Activated naive CD4-positive, alpha-beta T cell treated with anti-CD3 and anti-CD28 coated beads, Interleukin-2, amount 50 U/mL, for 24 hours (primary cell): ENCODE data around the gene IQCH.
"Not testable (repeated sequence)": the region's sequence is repeated elsewhere in the genome, so short reads cannot be mapped to it uniquely, and the experiment has no call there.

Experiments used
- H3K27ac Mint-ChIP-seq: one replicate; pipeline ENCODE4 v1.8.0; 2021; ENCODE audit warnings: mild to moderate bottlenecking, mixed read lengths
- H3K27me3 Mint-ChIP-seq: one replicate; pipeline ENCODE4 v1.8.0; 2021; ENCODE audit warnings: mixed read lengths
- H3K36me3 Mint-ChIP-seq: one replicate; pipeline ENCODE4 v1.8.0; 2021; ENCODE audit warnings: mixed read lengths
- H3K4me1 Mint-ChIP-seq: one replicate; pipeline ENCODE4 v1.8.0; 2021; ENCODE audit warnings: mixed read lengths
- H3K4me3 Mint-ChIP-seq: one replicate; pipeline ENCODE4 v1.8.0; 2021; ENCODE audit warnings: mild to moderate bottlenecking, mixed read lengths
- H3K9me3 Mint-ChIP-seq: one replicate; pipeline ENCODE4 v1.8.0; 2021; ENCODE audit warnings: mixed read lengths

The IQCH gene

DNA sequence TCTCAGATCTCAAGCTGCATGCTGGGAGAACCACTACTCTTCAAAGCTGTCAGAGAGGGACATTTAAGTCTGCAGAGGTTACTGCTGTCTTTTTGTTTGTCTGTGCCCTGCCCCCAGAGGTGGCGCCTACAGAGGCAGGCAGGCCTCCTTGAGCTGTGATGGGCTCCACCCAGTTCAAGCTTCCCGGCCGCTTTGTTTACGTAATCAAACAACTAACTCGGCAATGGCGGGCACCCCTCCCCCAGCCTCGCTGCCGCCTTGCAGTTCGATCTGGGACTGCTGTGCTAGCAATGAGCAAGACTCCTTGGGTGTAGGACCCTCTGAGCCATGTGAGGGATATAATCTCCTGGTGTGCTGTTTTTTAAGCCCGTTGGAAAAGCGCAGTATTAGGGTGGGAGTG lies 199.1 kb downstream of the IQCH start:
- H3K4me3 Mint-ChIP-seq, H3K27me3 Mint-ChIP-seq, H3K27ac Mint-ChIP-seq, H3K36me3 Mint-ChIP-seq, H3K9me3 Mint-ChIP-seq, H3K4me1 Mint-ChIP-seq: not testable (repeated sequence)

DNA sequence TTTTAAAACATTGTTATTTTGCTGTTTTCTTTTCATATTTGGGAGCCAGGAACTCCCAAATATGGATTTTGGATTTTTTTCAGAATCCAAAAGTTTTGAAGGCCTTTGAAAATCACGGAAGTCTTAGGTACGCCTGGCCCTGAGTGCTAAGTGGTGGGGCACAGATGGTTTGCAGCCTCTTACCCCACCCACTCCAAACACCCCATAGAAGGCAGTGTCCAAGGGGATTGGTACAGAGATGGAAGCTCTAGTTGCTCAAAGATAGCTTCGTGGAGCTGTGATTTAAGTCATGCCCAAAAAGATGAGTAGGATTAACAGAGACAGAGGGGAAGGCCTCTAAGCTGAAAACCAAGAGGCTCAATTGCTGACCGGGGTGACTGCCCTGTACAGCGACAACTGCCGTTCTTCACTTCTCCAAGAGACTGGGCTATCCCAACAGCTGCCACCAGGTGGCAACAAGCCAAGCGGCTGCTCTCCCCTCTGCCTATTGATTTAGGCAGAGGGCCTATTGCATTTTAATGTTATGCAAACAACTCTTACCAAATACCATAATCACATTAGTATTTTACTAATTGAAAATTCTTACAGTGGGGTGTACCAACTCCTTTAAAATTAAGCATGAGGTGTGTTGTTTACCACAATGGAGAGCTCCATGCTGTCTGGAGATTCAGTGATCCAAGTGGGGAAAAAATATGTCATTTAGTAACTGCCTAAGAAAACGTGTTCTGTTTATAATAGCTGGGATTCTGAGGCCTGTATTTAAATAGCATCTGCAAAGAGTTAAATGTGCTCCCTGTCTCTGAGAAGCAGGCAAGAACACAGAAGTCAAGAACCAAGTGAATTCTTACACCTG lies 202.3 kb downstream of the IQCH start:
- no peaks in the 10 kb centered on the region for H3K9me3 Mint-ChIP-seq
- H3K36me3 Mint-ChIP-seq, result peaks cover 5% of the 10 kb centered on the region
- no peak overlapping the region for H3K4me3 Mint-ChIP-seq
- H3K27me3 Mint-ChIP-seq, result peaks cover 2% of the 10 kb centered on the region
- no peaks in the 10 kb centered on the region for H3K4me1 Mint-ChIP-seq
- no peak overlapping the region for H3K27ac Mint-ChIP-seq

- peaks cover 3% of the 10 kb centered on the region for H3K36me3 Mint-ChIP-seq
- H3K9me3 Mint-ChIP-seq, result no peaks in the 10 kb centered on the region
- H3K27ac Mint-ChIP-seq, result no peak overlapping the region
- no peak overlapping the region for H3K4me3 Mint-ChIP-seq
- H3K4me1 Mint-ChIP-seq, result no peaks in the 10 kb centered on the region
- peaks cover 2% of the 10 kb centered on the region for H3K27me3 Mint-ChIP-seq
These were observed 203.9 kb downstream of the IQCH start for GRCh38 chr15:67458331-67459029.

- peaks cover 2% of the 10 kb centered on the region for H3K27me3 Mint-ChIP-seq
These were observed 205.9 kb downstream of the IQCH start for GRCh38 chr15:67460521-67460920.

GRCh38 chr15:67461735-67462134 lies 207.1 kb downstream of the IQCH start:
- Mint-ChIP-seq H3K4me3 (no peak overlapping the region), H3K4me1 (no peaks in the 10 kb centered on the region), H3K27ac (no peak overlapping the region)

More at GRCh38 chr15:67460521-67460920, 205.9 kb downstream of the IQCH start:
- Mint-ChIP-seq H3K9me3 (no peaks in the 10 kb centered on the region), H3K4me3 (no peak overlapping the region), H3K4me1 (no peaks in the 10 kb centered on the region), H3K27ac (no peak overlapping the region), H3K36me3 (no peaks in the 10 kb centered on the region)

GRCh38 chr15:67462875-67463274 lies 208.3 kb downstream of the IQCH start:
- Mint-ChIP-seq H3K4me3 (no peak overlapping the region), H3K4me1 (no peaks in the 10 kb centered on the region), H3K27me3 (no peaks in the 10 kb centered on the region), H3K27ac (no peak overlapping the region), H3K36me3 (no peaks in the 10 kb centered on the region), H3K9me3 (no peaks in the 10 kb centered on the region)

More at GRCh38 chr15:67461735-67462134, 207.1 kb downstream of the IQCH start:
- H3K27me3 Mint-ChIP-seq, result no peaks in the 10 kb centered on the region
- H3K9me3 Mint-ChIP-seq, result no peaks in the 10 kb centered on the region
- H3K36me3 Mint-ChIP-seq, result no peaks in the 10 kb centered on the region

- H3K4me1 Mint-ChIP-seq, result no peaks in the 10 kb centered on the region
- H3K4me3 Mint-ChIP-seq, result no peak overlapping the region
- H3K27me3 Mint-ChIP-seq, result no peaks in the 10 kb centered on the region
- H3K36me3 Mint-ChIP-seq, result no peaks in the 10 kb centered on the region
- no peak overlapping the region for H3K27ac Mint-ChIP-seq
- no peaks in the 10 kb centered on the region for H3K9me3 Mint-ChIP-seq
These were observed 208.9 kb downstream of the IQCH start for GRCh38 chr15:67463488-67463887.

GRCh38 chr15:67465196-67465952 lies 210.8 kb downstream of the IQCH start:
- Mint-ChIP-seq H3K36me3 (no peaks in the 10 kb centered on the region), H3K4me1 (no peaks in the 10 kb centered on the region), H3K4me3 (no peak overlapping the region), H3K27ac (no peak overlapping the region), H3K9me3 (no peaks in the 10 kb centered on the region), H3K27me3 (no peaks in the 10 kb centered on the region)

- Mint-ChIP-seq H3K4me3 (no peak overlapping the region), H3K9me3 (no peaks in the 10 kb centered on the region), H3K27me3 (no peaks in the 10 kb centered on the region)
These were observed 213.8 kb downstream of the IQCH start for GRCh38 chr15:67468416-67468815.

GRCh38 chr15:67469680-67470079 lies 215.1 kb downstream of the IQCH start:
- Mint-ChIP-seq H3K27ac (no peak overlapping the region), H3K9me3 (no peaks in the 10 kb centered on the region)

More at GRCh38 chr15:67468416-67468815, 213.8 kb downstream of the IQCH start:
- Mint-ChIP-seq H3K36me3 (no peaks in the 10 kb centered on the region), H3K27ac (no peak overlapping the region), H3K4me1 (no peaks in the 10 kb centered on the region)

GRCh38 chr15:67472957-67473356 lies 218.4 kb downstream of the IQCH start:
- Mint-ChIP-seq H3K36me3 (peaks cover 2% of the 10 kb centered on the region), H3K27me3 (no peaks in the 10 kb centered on the region), H3K9me3 (no peaks in the 10 kb centered on the region), H3K4me3 (no peak overlapping the region), H3K4me1 (no peaks in the 10 kb centered on the region), H3K27ac (no peak overlapping the region)

More at GRCh38 chr15:67469680-67470079, 215.1 kb downstream of the IQCH start:
- Mint-ChIP-seq H3K4me1 (no peaks in the 10 kb centered on the region), H3K4me3 (no peak overlapping the region), H3K27me3 (no peaks in the 10 kb centered on the region), H3K36me3 (no peaks in the 10 kb centered on the region)

- H3K4me1 Mint-ChIP-seq, result no peaks in the 10 kb centered on the region
- H3K27me3 Mint-ChIP-seq, result peaks cover 2% of the 10 kb centered on the region
- H3K4me3 Mint-ChIP-seq, result no peak overlapping the region
- H3K9me3 Mint-ChIP-seq, result no peaks in the 10 kb centered on the region
- H3K27ac Mint-ChIP-seq, result no peak overlapping the region
- peaks cover 4% of the 10 kb centered on the region for H3K36me3 Mint-ChIP-seq
These were observed 220.0 kb downstream of the IQCH start for GRCh38 chr15:67474405-67475110.

DNA sequence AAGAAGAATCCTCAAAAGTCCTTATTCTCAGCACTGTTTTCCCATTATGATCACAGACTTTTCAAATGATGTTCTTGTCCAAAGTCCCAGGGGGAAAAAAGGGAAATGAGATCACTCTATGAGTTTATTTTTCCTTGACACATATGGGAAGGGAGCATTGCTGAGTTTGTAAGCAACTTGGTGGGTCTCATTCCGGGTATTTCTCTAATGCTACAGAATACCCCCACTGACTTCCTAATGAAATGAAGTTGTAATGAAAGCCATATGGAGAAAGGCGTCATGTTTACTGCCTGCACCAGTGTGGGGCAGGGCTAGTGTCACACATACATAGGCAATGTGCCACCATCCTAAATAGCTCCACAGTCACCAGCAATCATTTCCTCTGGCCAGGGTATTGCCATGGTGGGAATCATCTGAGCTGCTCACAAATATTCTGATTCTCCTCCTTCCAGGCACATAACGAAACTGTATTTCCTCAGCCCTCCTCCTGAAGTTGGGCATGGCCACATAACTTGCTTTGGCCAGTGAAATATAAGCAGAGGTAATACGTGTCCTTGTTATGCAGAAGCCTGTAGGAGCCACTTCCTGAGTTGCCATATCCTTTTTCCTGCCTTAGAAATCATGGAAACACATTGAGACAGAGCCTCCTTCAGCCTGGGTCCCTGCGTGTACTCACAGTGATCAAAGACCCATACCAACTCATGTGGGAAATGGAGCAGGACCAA lies 225.4 kb downstream of the IQCH start:
- H3K4me3 Mint-ChIP-seq, result no peak overlapping the region
- H3K9me3 Mint-ChIP-seq, result no peaks in the 10 kb centered on the region
- H3K36me3 Mint-ChIP-seq, result peaks cover 7% of the 10 kb centered on the region
- peaks cover 2% of the 10 kb centered on the region for H3K27me3 Mint-ChIP-seq
- H3K27ac Mint-ChIP-seq, result no peak overlapping the region
- H3K4me1 Mint-ChIP-seq, result peaks cover 23% of the 10 kb centered on the region

DNA sequence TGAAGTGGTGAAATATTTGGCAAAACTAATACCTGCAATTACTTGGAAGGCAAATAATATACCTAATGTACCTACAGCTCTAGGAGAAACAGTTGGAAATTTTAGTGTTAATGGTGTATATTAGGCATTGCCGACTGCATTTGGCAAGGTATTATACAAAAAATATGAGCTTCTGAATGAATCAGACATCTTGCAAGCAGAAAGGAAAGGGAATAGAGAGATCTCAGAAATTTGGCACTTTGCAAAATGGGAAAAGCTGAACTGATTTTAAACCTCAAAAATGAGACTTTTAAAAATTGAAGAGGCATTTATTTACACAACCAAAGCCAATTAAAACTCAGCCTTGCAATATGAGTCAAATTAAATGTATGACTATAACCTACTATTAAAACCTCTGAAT lies 226.2 kb downstream of the IQCH start:
- Mint-ChIP-seq H3K4me3 (no peak overlapping the region), H3K27ac (no peak overlapping the region), H3K4me1 (peaks cover 23% of the 10 kb centered on the region), H3K27me3 (peaks cover 2% of the 10 kb centered on the region), H3K36me3 (peaks cover 9% of the 10 kb centered on the region), H3K9me3 (no peaks in the 10 kb centered on the region)

DNA sequence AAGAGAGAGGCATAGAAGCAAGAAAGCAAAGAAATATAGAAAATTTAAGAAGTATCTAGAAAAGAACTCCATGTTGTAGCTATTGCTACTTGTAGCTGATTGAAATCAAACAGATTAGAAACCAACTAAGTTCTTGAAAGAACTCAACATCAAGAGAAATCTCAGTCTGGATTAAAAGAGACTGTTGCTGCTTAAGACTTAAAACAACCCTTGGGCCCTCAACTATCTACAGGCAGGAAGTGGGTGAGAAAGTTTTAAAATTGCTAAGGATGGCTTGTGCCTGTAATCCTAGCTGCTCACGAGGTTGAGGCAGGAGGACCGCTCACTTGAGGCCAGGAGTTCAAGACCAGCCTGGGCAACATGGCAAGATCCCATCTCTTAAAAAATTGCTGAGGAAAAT lies 227.1 kb downstream of the IQCH start:
- Mint-ChIP-seq H3K36me3 (peaks cover 9% of the 10 kb centered on the region), H3K27me3 (peaks cover 2% of the 10 kb centered on the region), H3K9me3 (no peaks in the 10 kb centered on the region), H3K27ac (peak overlapping the region; percentile 12), H3K4me1 (peaks cover 23% of the 10 kb centered on the region), H3K4me3 (no peak overlapping the region)
